ENCODE results near the gene C5orf58. TPM values are rescaled to one million over a fixed set of nuclear protein-coding genes. Genes with fewer than 3 reads are reported as not detected.

C5orf58 gene
- total RNA-seq, 2 donors from 2014 or later: not detected

- H3K9me3 Mint-ChIP-seq: no peaks in the 10 kb centered on the region
- H3K27ac Mint-ChIP-seq: no peak overlapping the region
- DNase-seq (ENCODE audit: low spot score) (no peak), ATAC-seq (no peak)
- H3K27me3 Mint-ChIP-seq: peaks cover 10 to 40% of the 10 kb centered on the region in 2 donors
- no peaks in the 10 kb centered on the region for H3K4me1 Mint-ChIP-seq (ENCODE audit: low read depth in 2 of 2)
- H3K4me3 Mint-ChIP-seq: no peak overlapping the region
- no peaks in the 10 kb centered on the region for H3K36me3 Mint-ChIP-seq
These were observed 21.0 kb upstream of the C5orf58 start for GRCh38 chr5:170211575-170212334.

GRCh38 chr5:170216257-170216864 lies 16.4 kb upstream of the C5orf58 start:
- no peak for ATAC-seq
- no peaks in the 10 kb centered on the region for H3K9me3 Mint-ChIP-seq
- no peaks in the 10 kb centered on the region for H3K4me1 Mint-ChIP-seq (ENCODE audit: low read depth in 2 of 2)
- H3K27me3 Mint-ChIP-seq: peaks cover 0 to 6% of the 10 kb centered on the region in 2 donors
- H3K4me3 Mint-ChIP-seq: no peak overlapping the region
- H3K36me3 Mint-ChIP-seq: no peaks in the 10 kb centered on the region
- no peak overlapping the region for H3K27ac Mint-ChIP-seq
- no peak for DNase-seq (ENCODE audit: low spot score)

GRCh38 chr5:170217831-170218230 lies 15.0 kb upstream of the C5orf58 start:
- peaks cover 0 to 4% of the 10 kb centered on the region in 2 donors for H3K27me3 Mint-ChIP-seq
- no peaks in the 10 kb centered on the region for H3K9me3 Mint-ChIP-seq
- DNase-seq (ENCODE audit: low spot score): no peak
- no peak for ATAC-seq
- H3K27ac Mint-ChIP-seq: no peak overlapping the region
- no peaks in the 10 kb centered on the region for H3K36me3 Mint-ChIP-seq
- H3K4me1 Mint-ChIP-seq (ENCODE audit: low read depth in 2 of 2): no peaks in the 10 kb centered on the region
- H3K4me3 Mint-ChIP-seq: no peak overlapping the region

GRCh38 chr5:170218726-170219125 lies 14.1 kb upstream of the C5orf58 start:
- DNase-seq (ENCODE audit: low spot score): no peak
- Mint-ChIP-seq H3K36me3 (no peaks in the 10 kb centered on the region), H3K4me1 (ENCODE audit: low read depth in 2 of 2) (no peaks in the 10 kb centered on the region), H3K27ac (no peak overlapping the region), H3K9me3 (no peaks in the 10 kb centered on the region), H3K4me3 (no peak overlapping the region), H3K27me3 (no peaks in the 10 kb centered on the region)
- no peak for ATAC-seq

- Mint-ChIP-seq H3K9me3 (no peaks in the 10 kb centered on the region), H3K36me3 (no peaks in the 10 kb centered on the region), H3K27ac (no peak overlapping the region), H3K4me1 (ENCODE audit: low read depth in 2 of 2) (no peaks in the 10 kb centered on the region), H3K4me3 (no peak overlapping the region), H3K27me3 (no peaks in the 10 kb centered on the region)
- DNase-seq (ENCODE audit: low spot score): no peak
- ATAC-seq: no peak
These were observed 13.2 kb upstream of the C5orf58 start for GRCh38 chr5:170219615-170220014.

GRCh38 chr5:170220191-170220590 lies 12.6 kb upstream of the C5orf58 start:
- Mint-ChIP-seq H3K27me3 (no peaks in the 10 kb centered on the region), H3K4me1 (ENCODE audit: low read depth in 2 of 2) (no peaks in the 10 kb centered on the region), H3K4me3 (no peak overlapping the region), H3K9me3 (no peaks in the 10 kb centered on the region), H3K36me3 (no peaks in the 10 kb centered on the region), H3K27ac (no peak overlapping the region)
- no peak for DNase-seq (ENCODE audit: low spot score)
- ATAC-seq: no peak

GRCh38 chr5:170221327-170221741 lies 11.5 kb upstream of the C5orf58 start:
- H3K27me3 Mint-ChIP-seq: no peaks in the 10 kb centered on the region

GRCh38 chr5:170223360-170223759 lies 9.4 kb upstream of the C5orf58 start:
- no peaks in the 10 kb centered on the region for H3K9me3 Mint-ChIP-seq
- H3K27ac Mint-ChIP-seq: no peak overlapping the region
- no peaks in the 10 kb centered on the region for H3K27me3 Mint-ChIP-seq
- no peak overlapping the region for H3K4me3 Mint-ChIP-seq
- no peaks in the 10 kb centered on the region for H3K36me3 Mint-ChIP-seq
- H3K4me1 Mint-ChIP-seq (ENCODE audit: low read depth in 2 of 2): peaks cover 3 to 4% of the 10 kb centered on the region in 2 donors
- ATAC-seq: no peak
- no peak for DNase-seq (ENCODE audit: low spot score)

More at GRCh38 chr5:170221327-170221741, 11.5 kb upstream of the C5orf58 start:
- Mint-ChIP-seq H3K27ac (no peak overlapping the region), H3K4me1 (ENCODE audit: low read depth in 2 of 2) (peaks cover 3 to 4% of the 10 kb centered on the region in 2 donors), H3K4me3 (no peak overlapping the region), H3K9me3 (no peaks in the 10 kb centered on the region), H3K36me3 (no peaks in the 10 kb centered on the region)
- no peak for DNase-seq (ENCODE audit: low spot score)
- ATAC-seq: no peak

- H3K4me3 Mint-ChIP-seq: no peak overlapping the region
- H3K27me3 Mint-ChIP-seq: no peaks in the 10 kb centered on the region
- no peaks in the 10 kb centered on the region for H3K36me3 Mint-ChIP-seq
- DNase-seq (ENCODE audit: low spot score) (no peak), ATAC-seq (no peak)
- no peak overlapping the region for H3K27ac Mint-ChIP-seq
- H3K4me1 Mint-ChIP-seq (ENCODE audit: low read depth in 2 of 2): peaks cover 3 to 4% of the 10 kb centered on the region in 2 donors
- H3K9me3 Mint-ChIP-seq: no peaks in the 10 kb centered on the region
These were observed 8.9 kb upstream of the C5orf58 start for GRCh38 chr5:170223906-170224305.

- Mint-ChIP-seq H3K36me3 (no peaks in the 10 kb centered on the region), H3K27ac (peak overlapping the region in 1 of 2 donors; percentile 24), H3K9me3 (no peaks in the 10 kb centered on the region)
These were observed 7.3 kb upstream of the C5orf58 start for GRCh38 chr5:170225326-170226128.

GRCh38 chr5:170226129-170226615 lies 6.6 kb upstream of the C5orf58 start:
- Mint-ChIP-seq H3K27ac (peak overlapping the region in 1 of 2 donors; percentile 24), H3K4me1 (ENCODE audit: low read depth in 2 of 2) (peaks cover 3 to 4% of the 10 kb centered on the region in 2 donors), H3K36me3 (no peaks in the 10 kb centered on the region), H3K9me3 (no peaks in the 10 kb centered on the region), H3K4me3 (no peak overlapping the region), H3K27me3 (no peaks in the 10 kb centered on the region)
- DNase-seq (ENCODE audit: low spot score) (no peak), ATAC-seq (no peak)

More at GRCh38 chr5:170225326-170226128, 7.3 kb upstream of the C5orf58 start:
- ATAC-seq (peak in 1 of 2 donors; percentile 58), DNase-seq (ENCODE audit: low spot score) (peak; percentile 68)
- H3K27me3 Mint-ChIP-seq: no peaks in the 10 kb centered on the region
- H3K4me1 Mint-ChIP-seq (ENCODE audit: low read depth in 2 of 2): peaks cover 3 to 4% of the 10 kb centered on the region in 2 donors
- no peak overlapping the region for H3K4me3 Mint-ChIP-seq

GRCh38 chr5:170226661-170227060 lies 6.1 kb upstream of the C5orf58 start:
- no peaks in the 10 kb centered on the region for H3K9me3 Mint-ChIP-seq

GRCh38 chr5:170228762-170229435 lies 3.9 kb upstream of the C5orf58 start:
- H3K27ac Mint-ChIP-seq: no peak overlapping the region
- H3K4me3 Mint-ChIP-seq: no peak overlapping the region
- DNase-seq (ENCODE audit: low spot score) (no peak), ATAC-seq (no peak)
- H3K4me1 Mint-ChIP-seq (ENCODE audit: low read depth in 2 of 2): peaks cover 3 to 4% of the 10 kb centered on the region in 2 donors
- H3K27me3 Mint-ChIP-seq: no peaks in the 10 kb centered on the region
- H3K9me3 Mint-ChIP-seq: no peaks in the 10 kb centered on the region
- no peaks in the 10 kb centered on the region for H3K36me3 Mint-ChIP-seq

More at GRCh38 chr5:170226661-170227060, 6.1 kb upstream of the C5orf58 start:
- no peaks in the 10 kb centered on the region for H3K36me3 Mint-ChIP-seq
- peaks cover 3 to 4% of the 10 kb centered on the region in 2 donors for H3K4me1 Mint-ChIP-seq (ENCODE audit: low read depth in 2 of 2)
- no peak for DNase-seq (ENCODE audit: low spot score)
- ATAC-seq: no peak
- H3K4me3 Mint-ChIP-seq: no peak overlapping the region
- no peaks in the 10 kb centered on the region for H3K27me3 Mint-ChIP-seq
- no peak overlapping the region for H3K27ac Mint-ChIP-seq
